Urinary bladder (tissue), 4 donors: ENCODE data around the gene DCTN4. TPM values are rescaled to one million over a fixed set of nuclear protein-coding genes. Genes with fewer than 3 reads are reported as not detected.
A peak's percentile ranks its signal among the peaks of the same experiment; 100 is the strongest.
"Not testable (repeated sequence)": the region's sequence is repeated elsewhere in the genome, so short reads cannot be mapped to it uniquely, and the experiment has no call there.

Experiments used
- DNase-seq: peaks from one replicate; pipeline ENCODE4 v3.0.0-alpha.2; 2015; ENCODE audit errors: extremely low spot score
- H3K27ac ChIP-seq: one replicate; pipeline ENCODE4 v1.5.1; 2013; ENCODE audit warnings: low read depth, mild to moderate bottlenecking, moderate library complexity
- H3K36me3 ChIP-seq: one replicate; pipeline ENCODE4 v1.6.1; 2013; ENCODE audit warnings: mild to moderate bottlenecking, moderate library complexity; ENCODE audit not compliant: insufficient read depth
- H3K4me1 ChIP-seq: one replicate; pipeline ENCODE4 v1.6.1; 2013; ENCODE audit warnings: mild to moderate bottlenecking, moderate library complexity; ENCODE audit not compliant: insufficient read depth
- H3K4me3 ChIP-seq: one replicate; pipeline ENCODE4 v1.5.1; 2013; ENCODE audit warnings: low read depth, low read length
- WGBS: extraction: QIAGEN DNeasy Blood & Tissue Kit; methylation state at CpG from one replicate; pipeline ENCODE4 v1.1.7; 2013; 5-methylcytosine and 5-hydroxymethylcytosine counted together
- polyA plus RNA-seq: library from polyadenylated mRNA; stranded (reverse); fragments of 200-250 nt; gene quantifications from one replicate; pipeline ENCODE4 v1.2.3, GENCODE V29; 2013
- total RNA-seq: library from RNA; depleted of rRNA; stranded (reverse); fragments of >200 nt; gene quantifications from one replicate; pipeline ENCODE4 v1.2.3, GENCODE V29; 2014
- donor health status: healthy with polysubstance abuse.
- donor health status: healthy.

DCTN4 gene
- total and polyA plus RNA-seq, 2 donors = 29.4 to 95.5 TPM

DNA sequence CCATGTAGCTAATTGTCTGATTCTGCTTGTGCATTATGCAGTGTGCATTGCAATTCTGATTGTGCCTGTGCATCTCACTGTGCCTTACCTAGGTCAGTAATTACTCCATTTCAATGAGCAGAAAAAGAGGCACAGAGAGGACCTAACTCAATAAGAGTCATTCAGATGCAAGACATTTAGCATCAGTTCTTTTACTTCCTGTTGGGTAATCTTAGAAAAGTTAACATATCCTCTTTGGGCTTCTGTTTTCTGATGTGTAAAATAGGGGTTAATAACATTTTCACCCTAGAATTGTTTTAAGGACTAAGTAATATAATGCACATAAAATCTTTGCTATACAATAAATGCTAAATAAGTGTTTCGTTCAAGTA, 7.0 kb upstream of the DCTN4 start:
- Histone ChIP-seq H3K4me3 (no peak overlapping the region), H3K4me1 (no peaks in the 10 kb centered on the region), H3K27ac (no peak overlapping the region), H3K36me3 (no peaks in the 10 kb centered on the region)
- no peak for DNase-seq
- 83% methylated on average over 1 of the region's 1 CpG for WGBS

DNA sequence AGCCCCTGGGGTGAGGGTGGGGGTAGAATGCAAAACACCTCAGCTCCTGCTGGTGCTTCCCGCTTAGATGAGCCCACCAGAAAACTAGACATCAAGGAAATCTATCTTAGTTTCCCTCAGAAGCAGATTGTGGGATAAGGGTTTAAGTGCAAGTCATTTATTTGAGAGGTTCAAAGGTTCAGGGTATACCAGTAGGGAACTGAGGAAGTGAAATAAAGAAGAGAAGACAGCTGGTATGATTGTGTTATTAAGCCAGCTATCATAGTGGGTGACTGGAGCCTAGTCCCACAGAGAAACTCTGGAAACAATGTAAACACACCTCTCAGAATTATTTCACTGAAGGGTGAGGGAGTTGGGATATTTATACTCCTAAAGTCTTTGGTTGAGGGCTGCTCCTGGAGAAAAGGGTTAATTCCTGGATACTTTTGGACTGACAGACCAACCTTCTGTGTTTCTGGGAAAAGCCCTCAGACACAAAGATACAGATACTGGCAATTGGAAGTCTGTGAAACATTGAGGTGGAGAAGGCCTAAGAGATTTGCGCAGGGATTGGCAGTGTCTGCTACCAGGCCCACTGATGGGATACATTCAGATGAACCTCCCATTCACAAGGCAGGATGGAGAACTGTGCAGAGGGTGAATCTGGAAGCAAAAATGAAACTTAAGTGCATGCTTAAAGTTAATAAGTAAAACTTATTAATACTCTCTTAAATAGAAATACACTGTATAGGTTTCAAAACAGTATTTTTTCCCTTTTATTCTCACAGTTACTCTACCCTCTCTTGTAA, 6.4 kb upstream of the DCTN4 start:
- WGBS = 78% methylated on average over 2 of the region's 2 CpGs
- H3K36me3 ChIP-seq = no peaks in the 10 kb centered on the region
- DNase-seq = no peak
- no peak overlapping the region for H3K27ac ChIP-seq
- no peak overlapping the region for H3K4me3 ChIP-seq
- no peaks in the 10 kb centered on the region for H3K4me1 ChIP-seq

DNA sequence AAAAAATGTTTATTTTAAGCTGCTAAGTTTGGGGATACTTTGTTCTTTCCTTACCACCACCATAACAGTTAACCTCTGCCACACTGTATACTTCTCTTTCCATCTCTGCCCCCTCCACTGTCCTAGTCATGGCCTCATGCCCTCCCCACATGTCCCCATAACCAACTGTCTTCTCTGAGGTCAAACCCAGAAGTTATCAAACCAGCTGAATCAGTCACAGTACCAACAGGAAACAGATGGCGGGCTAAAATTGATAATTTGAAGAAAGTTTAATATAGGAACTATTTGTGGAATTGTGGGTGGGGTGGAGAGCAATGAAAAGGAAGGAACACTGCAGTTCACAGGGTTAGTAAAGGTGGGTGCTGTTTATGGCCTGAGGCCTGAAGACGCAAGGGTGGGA, 5.7 kb upstream of the DCTN4 start:
- Histone ChIP-seq H3K4me1 (no peaks in the 10 kb centered on the region), H3K4me3 (no peak overlapping the region), H3K36me3 (no peaks in the 10 kb centered on the region), H3K27ac (no peak overlapping the region)
- 86% methylated on average over 2 of the region's 2 CpGs for WGBS
- no peak for DNase-seq

DNA sequence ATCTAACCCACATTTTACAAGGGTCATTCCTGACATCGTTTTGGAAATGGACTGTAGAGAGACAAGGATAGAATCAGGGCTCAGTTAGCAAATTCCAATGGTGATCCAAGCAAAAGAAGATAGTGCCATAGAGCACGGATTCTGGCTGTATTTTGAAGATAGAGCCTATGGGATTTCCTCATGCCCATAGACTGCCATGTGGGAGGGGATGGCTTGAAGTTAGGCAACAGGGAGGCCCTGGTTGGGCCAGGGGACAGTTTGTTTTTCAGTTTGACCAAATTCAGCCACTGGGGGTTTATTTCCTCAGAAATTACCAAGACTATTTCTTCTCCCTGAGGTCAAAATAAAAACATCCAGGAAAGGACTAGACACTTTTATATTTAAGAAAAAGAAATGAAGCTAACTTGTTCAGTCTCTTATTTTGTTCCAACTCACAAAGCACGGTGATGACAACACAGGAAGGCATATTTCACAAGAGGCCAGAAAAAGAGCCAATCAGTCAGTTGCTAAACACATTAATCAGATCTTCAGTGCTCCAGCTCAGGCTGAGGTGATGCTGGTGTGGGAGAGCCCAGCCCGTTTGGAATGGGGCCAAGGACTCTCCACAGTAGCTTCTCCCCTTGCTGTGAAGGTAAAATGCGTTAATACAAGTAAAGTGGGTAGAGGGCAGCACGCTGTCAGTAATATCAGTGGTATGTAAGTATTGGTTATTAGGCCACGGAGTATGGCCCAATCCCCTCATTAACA, 4.4 kb upstream of the DCTN4 start:
- Histone ChIP-seq H3K4me3 (no peak overlapping the region), H3K36me3 (no peaks in the 10 kb centered on the region), H3K4me1 (no peaks in the 10 kb centered on the region), H3K27ac (no peak overlapping the region)
- no peak for DNase-seq
- WGBS = 43% methylated on average over 7 of the region's 7 CpGs

DNA sequence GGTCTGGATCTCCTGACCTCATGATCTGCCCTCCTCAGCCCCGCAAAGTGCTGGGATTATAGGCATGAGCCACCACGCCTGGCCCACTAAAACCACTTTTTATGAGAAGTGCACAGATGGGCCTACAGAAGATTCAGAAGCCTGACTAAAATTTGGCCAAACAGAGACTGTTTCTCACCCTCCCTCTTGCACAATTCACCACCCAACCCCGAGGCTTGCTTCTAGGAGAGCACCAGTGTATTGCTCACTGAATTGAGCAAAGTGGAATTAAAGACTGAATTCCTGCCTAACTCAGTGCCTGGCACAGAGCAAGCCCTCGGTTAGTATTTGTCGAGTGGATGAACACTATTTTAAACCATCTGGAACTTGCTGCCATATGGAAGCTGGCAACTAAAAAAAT, 3.4 kb upstream of the DCTN4 start:
- 89% methylated on average over 5 of the region's 5 CpGs for WGBS
- Histone ChIP-seq H3K27ac (no peak overlapping the region), H3K4me1 (no peaks in the 10 kb centered on the region), H3K36me3 (no peaks in the 10 kb centered on the region), H3K4me3 (no peak overlapping the region)
- DNase-seq = no peak

DNA sequence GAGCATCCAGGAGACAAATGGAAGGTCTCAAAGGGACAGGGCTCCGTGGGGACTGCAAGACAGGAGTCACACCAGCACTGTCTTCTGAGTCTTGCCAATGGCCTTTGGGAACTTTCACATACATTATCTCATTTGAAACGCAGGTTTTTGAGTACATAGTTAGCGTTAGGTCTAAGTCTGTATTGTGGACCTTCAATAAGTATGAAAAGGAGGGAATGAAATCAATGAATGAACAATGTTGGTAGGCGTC, 442 bp upstream of the DCTN4 start:
- no peak for DNase-seq
- WGBS = 51% methylated on average over 4 of the region's 4 CpGs
- Histone ChIP-seq H3K4me3 (peak overlapping the region; percentile 49), H3K36me3 (peaks cover 7% of the 10 kb centered on the region), H3K27ac (peak overlapping the region; percentile 66), H3K4me1 (no peaks in the 10 kb centered on the region)

DNA sequence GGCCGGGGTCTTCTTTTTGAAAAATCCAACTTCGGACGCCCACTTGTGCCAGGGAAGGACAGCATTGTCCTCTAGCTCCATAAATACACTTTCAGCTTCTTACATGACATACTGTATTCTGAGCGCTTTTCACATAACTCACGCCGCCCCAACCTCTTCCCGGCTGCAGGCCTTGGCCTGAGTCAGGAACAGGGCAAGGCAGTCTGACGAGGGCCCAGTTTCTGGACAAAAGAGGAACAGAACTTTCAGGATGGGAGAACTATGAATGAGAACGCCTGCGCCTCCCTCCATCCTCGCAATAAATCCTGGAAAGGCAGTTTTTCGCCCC, 650 bp downstream of the DCTN4 start:
- no peak for DNase-seq
- Histone ChIP-seq H3K4me1 (peaks cover 1% of the 10 kb centered on the region), H3K36me3 (peaks cover 7% of the 10 kb centered on the region), H3K4me3 (peak overlapping the region; percentile 49), H3K27ac (peak overlapping the region; percentile 73)
- WGBS = 3% methylated on average over 12 of the region's 12 CpGs

DNA sequence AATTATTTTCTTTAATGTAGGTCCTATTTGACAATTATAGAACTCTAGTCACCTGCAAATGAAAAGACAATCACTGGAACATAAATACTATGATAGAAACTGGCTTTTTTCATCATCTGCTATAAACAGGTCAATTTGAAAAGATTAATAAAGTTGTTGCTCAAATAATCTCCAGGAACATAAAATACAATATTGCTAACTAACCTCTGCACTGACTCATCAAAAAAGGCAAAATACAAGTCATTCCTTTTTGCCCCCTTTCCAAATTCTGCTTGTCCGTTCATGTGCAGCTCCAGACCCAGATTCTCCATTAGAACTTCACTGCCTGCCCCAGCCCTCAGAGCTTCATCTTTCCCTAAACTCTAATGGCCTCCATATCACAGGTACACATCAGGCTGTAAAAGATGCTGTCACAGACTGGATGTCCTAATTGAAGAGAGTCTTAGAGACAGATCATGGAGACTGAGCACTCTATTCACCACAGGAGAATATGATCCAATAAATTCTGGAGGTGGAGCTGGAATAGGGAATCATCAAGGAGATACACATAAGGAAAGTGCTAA, 1.6 kb downstream of the DCTN4 start:
- no peak for DNase-seq
- WGBS = 72% methylated on average over 1 of the region's 1 CpG
- Histone ChIP-seq H3K27ac (no peak overlapping the region), H3K4me1 (peaks cover 1% of the 10 kb centered on the region), H3K4me3 (no peak overlapping the region), H3K36me3 (peaks cover 7% of the 10 kb centered on the region)

DNA sequence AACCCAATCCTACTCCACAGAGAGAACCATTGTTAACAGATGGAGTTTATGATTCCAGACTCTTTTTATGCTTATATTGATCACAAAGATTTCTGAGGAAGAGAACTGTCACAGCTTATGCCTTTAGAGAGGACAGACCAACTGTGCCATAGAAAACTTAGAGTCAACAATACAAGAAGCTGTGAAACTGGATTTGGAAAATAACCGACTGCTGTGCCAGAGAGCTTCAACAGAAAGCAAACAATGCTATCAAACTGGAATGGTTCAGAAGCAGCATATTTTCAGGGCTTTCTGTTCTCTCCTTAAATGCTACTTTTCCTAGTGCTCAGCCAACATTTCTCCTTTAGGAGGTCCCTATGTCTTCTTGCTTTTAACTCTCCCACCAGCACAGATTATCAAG, 5.0 kb downstream of the DCTN4 start:
- Histone ChIP-seq H3K4me3 (no peak overlapping the region), H3K4me1 (peaks cover 3% of the 10 kb centered on the region), H3K27ac (no peak overlapping the region), H3K36me3 (peaks cover 8% of the 10 kb centered on the region)
- DNase-seq = no peak
- WGBS = 83% methylated on average over 1 of the region's 1 CpG

DNA sequence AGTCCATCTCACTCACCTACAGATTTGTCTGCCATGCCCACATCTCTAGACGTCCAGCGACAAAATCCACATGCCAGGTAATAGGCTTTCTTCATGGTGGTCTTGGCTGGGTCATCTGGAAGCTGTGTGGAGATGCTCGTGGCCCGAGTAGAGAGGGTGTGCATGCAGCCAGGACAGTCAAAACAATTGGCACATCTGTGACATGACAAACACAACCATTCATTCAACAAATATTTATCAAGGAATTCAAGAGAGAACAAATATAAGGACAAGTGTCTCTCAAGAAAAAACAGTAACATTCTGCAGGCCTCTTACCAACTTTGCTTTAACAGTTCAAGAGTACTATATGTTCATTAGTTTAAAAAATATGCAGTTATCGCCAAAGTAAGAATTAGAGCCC, 5.4 kb downstream of the DCTN4 start:
- DNase-seq = no peak
- Histone ChIP-seq H3K27ac (no peak overlapping the region), H3K36me3 (peaks cover 8% of the 10 kb centered on the region), H3K4me1 (peaks cover 3% of the 10 kb centered on the region), H3K4me3 (no peak overlapping the region)
- 88% methylated on average over 5 of the region's 5 CpGs for WGBS

DNA sequence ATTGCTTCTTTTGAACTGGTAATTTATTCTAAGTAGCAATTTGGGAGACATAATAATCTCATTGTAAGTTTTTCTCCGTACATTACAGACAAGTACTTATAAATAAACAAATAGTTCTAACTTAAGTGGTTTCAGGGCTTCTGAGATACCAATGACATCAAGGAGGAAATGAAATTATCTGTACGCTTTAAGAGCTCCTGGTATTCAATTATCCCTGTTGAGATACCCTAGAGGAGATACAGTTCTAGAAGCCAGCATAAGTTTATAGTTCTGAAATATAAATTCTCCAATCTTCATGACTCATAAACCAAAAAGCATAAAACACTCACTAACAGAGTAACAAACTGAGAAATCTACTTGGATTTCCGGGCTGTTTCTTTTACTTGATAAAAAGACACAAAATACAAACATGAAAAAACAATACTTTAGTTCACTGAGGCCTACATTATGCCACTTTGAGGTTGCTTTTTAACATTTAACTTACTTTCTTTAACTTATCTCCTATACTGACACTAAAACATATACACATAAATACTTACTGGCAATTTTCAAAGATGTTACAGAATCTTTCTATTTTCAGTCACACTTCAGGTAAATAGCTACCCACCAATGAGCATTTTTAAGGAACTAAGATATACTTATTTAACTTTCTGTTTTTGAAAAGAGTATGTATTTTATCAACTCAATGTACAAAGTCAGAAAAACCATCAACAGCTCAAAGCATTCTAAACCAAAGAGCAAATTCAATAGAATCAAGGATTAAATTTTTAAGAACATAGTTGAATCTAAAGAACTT, 7.5 kb downstream of the DCTN4 start:
- WGBS = 41% methylated on average over 3 of the region's 3 CpGs
- peaks cover 8% of the 10 kb centered on the region for H3K36me3 ChIP-seq
- H3K4me1 ChIP-seq = peaks cover 3% of the 10 kb centered on the region
- H3K27ac ChIP-seq = no peak overlapping the region
- H3K4me3 ChIP-seq = no peak overlapping the region
- no peak for DNase-seq

DNA sequence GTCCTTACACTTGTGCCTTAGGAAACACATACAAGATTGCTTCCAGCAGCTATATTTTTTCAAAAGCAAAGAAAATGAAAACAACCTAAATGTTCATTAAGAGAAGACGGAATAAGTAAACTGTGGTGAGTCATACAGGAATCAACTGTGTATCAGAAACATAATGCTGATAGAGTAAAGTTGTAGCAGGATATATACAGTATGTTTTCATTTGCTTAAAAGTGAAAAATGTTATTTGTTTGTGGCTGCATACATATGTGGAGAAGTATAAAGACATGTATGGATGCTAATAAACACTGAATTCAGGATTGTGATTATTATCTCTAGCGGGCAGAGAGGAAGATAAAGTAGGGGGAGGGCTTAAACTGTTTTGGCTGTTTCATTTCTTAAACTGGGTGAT, 8.3 kb downstream of the DCTN4 start:
- Histone ChIP-seq H3K36me3 (peaks cover 8% of the 10 kb centered on the region), H3K4me1 (peaks cover 3% of the 10 kb centered on the region), H3K27ac (peak overlapping the region; percentile 10), H3K4me3 (no peak overlapping the region)
- WGBS = 51% methylated on average over 2 of the region's 2 CpGs
- no peak for DNase-seq

DNA sequence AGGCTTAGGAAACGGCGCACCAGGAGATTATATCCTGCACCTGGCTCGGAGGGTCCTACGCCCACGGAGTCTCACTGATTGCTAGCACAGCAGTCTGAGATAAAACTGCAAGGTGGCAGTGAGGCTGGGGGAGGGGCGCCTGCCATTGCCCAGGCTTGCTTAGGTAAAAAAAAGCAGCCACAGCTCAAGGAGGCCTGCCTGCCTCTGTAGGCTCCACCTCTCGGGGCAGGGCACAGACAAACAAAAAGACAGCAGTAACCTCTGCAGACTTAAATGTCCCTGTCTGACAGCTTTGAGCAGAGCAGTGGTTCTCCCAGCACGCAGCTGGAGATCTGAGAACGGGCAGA, 15.7 kb downstream of the DCTN4 start:
- DNase-seq, H3K36me3 ChIP-seq, H3K27ac ChIP-seq, H3K4me1 ChIP-seq, H3K4me3 ChIP-seq: not testable (repeated sequence)
- 94% methylated on average over 9 of the region's 9 CpGs for WGBS
